ENCODE results near the gene CNOT2. TPM values are rescaled to one million over a fixed set of nuclear protein-coding genes. Genes with fewer than 3 reads are reported as not detected.

CNOT2 gene
- polyA plus RNA-seq, 1 of the 3 experiments (the other 2 are of a cell fraction) = 45.3 TPM

- TF ChIP-seq EP300 (IDR thresholded peaks at IDR 0.05; ENCODE audit: borderline replicate concordance in 1 of 2, low read depth in 1 of 2, low read length in 1 of 2) = no peak
These were observed 29.3 kb downstream of the CNOT2 start (continued) for GRCh38 chr12:70272510-70272909.

GRCh38 chr12:70275045-70275444 is 31.8 kb downstream of the CNOT2 start:
- Histone ChIP-seq H3K9me3 (no peaks in the 10 kb centered on the region), H3K27me3 (ENCODE audit: insufficient read depth) (no peaks in the 10 kb centered on the region), H3F3A (replicated peaks; ENCODE audit: insufficient read depth) (peaks cover 7% of the 10 kb centered on the region), H2AFZ (ENCODE audit: low read depth) (no peak overlapping the region), H3K4me2 (no peak overlapping the region), H4K20me1 (ENCODE audit: insufficient read depth) (peaks cover 59% of the 10 kb centered on the region), H3K4me3 (ENCODE audit: low read depth in 2 of 2, low read length in 1 of 2) (no peak overlapping the region), H3K9me2 (no peaks in the 10 kb centered on the region), H3K27ac (ENCODE audit: low read depth in 2 of 2, low read length in 1 of 2) (no peak overlapping the region), H3K36me3 (replicated peaks in 1 of 2; ENCODE audit: control insufficient read depth in 1 of 2, insufficient read depth in 2 of 2, low read length in 1 of 2) (peaks cover 25 to 62% of the 10 kb centered on the region in 2 experiments), H3K79me2 (ENCODE audit: insufficient read depth) (peaks cover 100% of the 10 kb centered on the region), H3K4me1 (ENCODE audit: control insufficient read depth in 1 of 2, insufficient read depth in 2 of 2, low read depth in 1 of 2, low read length in 1 of 2) (peaks cover 0 to 5% of the 10 kb centered on the region in 2 experiments; a peak in 3 of 4 replicates), H3K9ac (no peak overlapping the region)
- POLR2A ChIA-PET = no interaction called here
- DNase-seq = no peak
- TF ChIP-seq NFIC (IDR thresholded peaks at IDR 0.05; ENCODE audit: borderline replicate concordance) = no peak
- no peak for TF ChIP-seq RCOR1 (IDR thresholded peaks at IDR 0.05; ENCODE audit: low read length)
- no peak for TF ChIP-seq TCF12 (IDR thresholded peaks at IDR 0.05)
- no peak for TF ChIP-seq JUND (IDR thresholded peaks at IDR 0.05)
- CTCF ChIA-PET = interaction anchor here (1.6 kb wide), 1 partner anchor 13 kb away, joined by 3 read pairs; no protein-coding TSS in a partner anchor

GRCh38 chr12:70277973-70278372 is 34.7 kb downstream of the CNOT2 start:
- Histone ChIP-seq H3K79me2 (ENCODE audit: insufficient read depth) (peaks cover 95% of the 10 kb centered on the region), H3K9me2 (no peaks in the 10 kb centered on the region), H3K27me3 (ENCODE audit: insufficient read depth) (no peaks in the 10 kb centered on the region), H3K9ac (no peak overlapping the region), H3K4me3 (ENCODE audit: low read depth in 2 of 2, low read length in 1 of 2) (no peak overlapping the region), H3F3A (replicated peaks; ENCODE audit: insufficient read depth) (peaks cover 11% of the 10 kb centered on the region), H4K20me1 (ENCODE audit: insufficient read depth) (peaks cover 39% of the 10 kb centered on the region), H3K36me3 (replicated peaks in 1 of 2; ENCODE audit: control insufficient read depth in 1 of 2, insufficient read depth in 2 of 2, low read length in 1 of 2) (peaks cover 34 to 52% of the 10 kb centered on the region in 2 experiments), H3K9me3 (no peaks in the 10 kb centered on the region), H3K27ac (ENCODE audit: low read depth in 2 of 2, low read length in 1 of 2) (no peak overlapping the region), H3K4me1 (ENCODE audit: control insufficient read depth in 1 of 2, insufficient read depth in 2 of 2, low read depth in 1 of 2, low read length in 1 of 2) (no peaks in the 10 kb centered on the region; a peak in 3 of 4 replicates), H2AFZ (ENCODE audit: low read depth) (no peak overlapping the region), H3K4me2 (no peak overlapping the region)
- 96% methylated on average over 8 of the region's 8 CpGs for WGBS (ENCODE audit: low lambda C conversion rate)
- DNase-seq = no peak
- POLR2A ChIA-PET = no interaction called here
- CTCF ChIA-PET = no interaction called here
- TF ChIP-seq NRF1 (IDR thresholded peaks at IDR 0.05; ENCODE audit: low read depth, low read length) (no peak), RFX5 (IDR thresholded peaks at IDR 0.05; ENCODE audit: low read length) (no peak), TCF12 (IDR thresholded peaks at IDR 0.05) (no peak), GABPA (IDR thresholded peaks at IDR 0.05; ENCODE audit: low read depth) (no peak), ZBTB33 (IDR thresholded peaks at IDR 0.05; ENCODE audit: borderline replicate concordance, low read depth) (no peak), SMC3 (IDR thresholded peaks at IDR 0.05; ENCODE audit: low read depth, low read length) (no peak), FOXM1 (IDR thresholded peaks at IDR 0.05; ENCODE audit: low read depth) (no peak), FOXJ3 (CRISPR knock-in tag; IDR thresholded peaks at IDR 0.05) (no peak), REST (IDR thresholded peaks at IDR 0.05; ENCODE audit: low read depth, low read length) (no peak), TEAD4 (IDR thresholded peaks at IDR 0.05; ENCODE audit: borderline replicate concordance, insufficient read depth) (no peak), POLR2AphosphoS5 (IDR thresholded peaks at IDR 0.05; ENCODE audit: low read depth, low read length) (no peak)

Measured in SK-N-SH (cell line).